Measurements from ENCODE around the gene HPCAL4. TPM values are rescaled to one million over a fixed set of nuclear protein-coding genes. Genes with fewer than 3 reads are reported as not detected.
A peak's percentile ranks its signal among the peaks of the same experiment; 100 is the strongest.

HPCAL4 gene
- total RNA-seq, 6 donors from 2014 or later = under 0.01 to 1.1 (median 0.43) TPM

DNA sequence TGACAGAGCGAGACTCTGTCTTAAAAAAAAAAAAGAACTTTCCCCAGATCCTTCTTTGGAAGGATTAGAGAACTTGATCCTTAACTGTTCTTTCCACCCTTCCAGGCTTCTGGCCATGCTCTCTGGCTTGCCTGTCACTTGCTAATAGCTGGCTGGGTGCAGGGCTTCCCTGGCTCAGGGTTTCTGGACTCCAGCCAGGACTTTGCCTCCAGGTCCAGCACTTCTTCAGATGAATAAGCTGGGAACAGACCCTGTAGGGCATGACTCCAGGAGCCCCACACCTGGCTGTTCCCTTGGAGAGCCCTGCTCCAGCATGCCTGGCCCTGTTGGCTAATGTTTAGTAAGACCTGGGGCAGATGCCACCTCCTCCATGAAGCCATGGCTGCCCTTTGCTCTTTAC, 16.0 kb downstream of the HPCAL4 start:
- TF ChIP-seq POLR2AphosphoS5 (IDR thresholded peaks at IDR 0.05) = no peak
- no peak for TF ChIP-seq EP300 (IDR thresholded peaks at IDR 0.05)
- no peak for TF ChIP-seq POLR2A (IDR thresholded peaks at IDR 0.05)
- TF ChIP-seq, protein P1, sequence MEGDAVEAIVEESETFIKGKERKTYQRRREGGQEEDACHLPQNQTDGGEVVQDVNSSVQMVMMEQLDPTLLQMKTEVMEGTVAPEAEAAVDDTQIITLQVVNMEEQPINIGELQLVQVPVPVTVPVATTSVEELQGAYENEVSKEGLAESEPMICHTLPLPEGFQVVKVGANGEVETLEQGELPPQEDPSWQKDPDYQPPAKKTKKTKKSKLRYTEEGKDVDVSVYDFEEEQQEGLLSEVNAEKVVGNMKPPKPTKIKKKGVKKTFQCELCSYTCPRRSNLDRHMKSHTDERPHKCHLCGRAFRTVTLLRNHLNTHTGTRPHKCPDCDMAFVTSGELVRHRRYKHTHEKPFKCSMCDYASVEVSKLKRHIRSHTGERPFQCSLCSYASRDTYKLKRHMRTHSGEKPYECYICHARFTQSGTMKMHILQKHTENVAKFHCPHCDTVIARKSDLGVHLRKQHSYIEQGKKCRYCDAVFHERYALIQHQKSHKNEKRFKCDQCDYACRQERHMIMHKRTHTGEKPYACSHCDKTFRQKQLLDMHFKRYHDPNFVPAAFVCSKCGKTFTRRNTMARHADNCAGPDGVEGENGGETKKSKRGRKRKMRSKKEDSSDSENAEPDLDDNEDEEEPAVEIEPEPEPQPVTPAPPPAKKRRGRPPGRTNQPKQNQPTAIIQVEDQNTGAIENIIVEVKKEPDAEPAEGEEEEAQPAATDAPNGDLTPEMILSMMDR (IDR thresholded peaks at IDR 0.05) = no peak
- WGBS, 2 donors = 100% methylated on average over 1 of the region's 1 CpG
- Histone ChIP-seq H3K27ac (no peak overlapping the region), H3K4me3 (no peak overlapping the region), H3K36me3 (no peaks in the 10 kb centered on the region), H3K4me1 (peaks cover 14 to 31% (median 26%) of the 10 kb centered on the region in 4 donors), H3K9me3 (no peaks in the 10 kb centered on the region), H3K27me3 (peaks cover 0 to 17% (median 6%) of the 10 kb centered on the region in 4 donors)
- ATAC-seq (ENCODE audit: low FRiP score in 2 of 2) (no peak), DNase-seq (no peak)

GRCh38 chr1:39673215-39673614, 18.0 kb downstream of the HPCAL4 start:
- Histone ChIP-seq H3K4me3 (no peak overlapping the region), H3K9me3 (no peaks in the 10 kb centered on the region), H3K36me3 (no peaks in the 10 kb centered on the region), H3K27ac (no peak overlapping the region), H3K4me1 (peaks cover 14 to 31% (median 26%) of the 10 kb centered on the region in 4 donors), H3K27me3 (peaks cover 0 to 17% (median 7%) of the 10 kb centered on the region in 4 donors)
- no peak for ATAC-seq (ENCODE audit: low FRiP score in 2 of 2)
- WGBS, 2 donors = 76 to 82% methylated on average over 3 of the region's 3 CpGs
- no peak for TF ChIP-seq POLR2AphosphoS5 (IDR thresholded peaks at IDR 0.05)
- TF ChIP-seq, protein P1 (IDR thresholded peaks at IDR 0.05) = no peak
- no peak for TF ChIP-seq POLR2A (IDR thresholded peaks at IDR 0.05)
- no peak for TF ChIP-seq EP300 (IDR thresholded peaks at IDR 0.05)
- DNase-seq = no peak

- peaks cover 14 to 31% (median 26%) of the 10 kb centered on the region in 4 donors for H3K4me1 ChIP-seq
- no peaks in the 10 kb centered on the region for H3K9me3 ChIP-seq
- DNase-seq = no peak
- TF ChIP-seq, protein P1 (IDR thresholded peaks at IDR 0.05) = peak in 2 of 6 experiments; percentile 11 to 16
- TF ChIP-seq EP300 (IDR thresholded peaks at IDR 0.05) = no peak
- ATAC-seq (ENCODE audit: low FRiP score in 2 of 2) = peak; percentile 5 to 25
- H3K27ac ChIP-seq = no peak overlapping the region
- no peaks in the 10 kb centered on the region for H3K36me3 ChIP-seq
- peaks cover 0 to 17% (median 7%) of the 10 kb centered on the region in 4 donors for H3K27me3 ChIP-seq
- H3K4me3 ChIP-seq = peak overlapping the region in 1 of 4 donors; percentile 48
- WGBS, 2 donors = 26 to 33% methylated on average over 6 to 8 of the region's 12 CpGs
Measured at GRCh38 chr1:39672551-39672947, 18.7 kb downstream of the HPCAL4 start.

GRCh38 chr1:39671793-39672550, 19.3 kb downstream of the HPCAL4 start, which contains the start of gene NT5C1A:
Gene NT5C1A, minus strand, starts transcription at chr1:39672107. Its CDS starts 69 bp downstream, at chr1:39672038.
- H3K9me3 ChIP-seq = no peaks in the 10 kb centered on the region
- ATAC-seq (ENCODE audit: low FRiP score in 2 of 2) (peak; percentile 17 to 76), DNase-seq (peak in 1 of 2 donors; percentile 89)
- WGBS, 2 donors = 1 to 50% methylated on average over 1 to 29 of the region's 55 CpGs
- TF ChIP-seq POLR2A (IDR thresholded peaks at IDR 0.05) (no peak), EP300 (IDR thresholded peaks at IDR 0.05) (no peak), POLR2AphosphoS5 (IDR thresholded peaks at IDR 0.05) (no peak)
- TF ChIP-seq, protein P1 (IDR thresholded peaks at IDR 0.05) = no peak
- no peak within 1 kb of the TSS for H3K27ac ChIP-seq
- H3K36me3 ChIP-seq = no peaks in the 10 kb centered on the region
- peaks cover 0 to 17% (median 7%) of the 10 kb centered on the region in 4 donors for H3K27me3 ChIP-seq
- peak within 1 kb of the TSS; percentile 10 to 49 (median 42) for H3K4me3 ChIP-seq
- peaks cover 14 to 26% (median 21%) of the 10 kb centered on the region in 4 donors for H3K4me1 ChIP-seq
